Tibial artery (tissue), 4 donors: ENCODE data around the gene MRGPRD.

Experiments
- DNase-seq, 2 donors: peaks; one replicate each; pipeline ENCODE4 v3.0.0-alpha.2; 2019
- H3K27ac ChIP-seq, 2 donors: fragments of 200-600 bp; sonication (generic) in 1 of 2; 1 replicate in 1 of 2; 2 replicates in 1 of 2; pipeline ENCODE4 v1.5.1; 2018 to 2019; ENCODE audit warnings: mild to moderate bottlenecking in 1 of 2
- H3K27me3 ChIP-seq, 2 donors: fragments of 200-600 bp; sonication (generic) in 1 of 2; one replicate each; pipeline versions ENCODE4 v1.5.1 to v1.6.0; 2016 to 2019
- H3K36me3 ChIP-seq, 3 donors: fragments of 200-600 bp; sonication (generic) in 2 of 3; one replicate each; pipeline ENCODE4 v1.5.1; 2016 to 2019; ENCODE audit warnings: mild to moderate bottlenecking in 2 of 3
- H3K4me1 ChIP-seq, 4 donors: fragments of 200-600 bp; sonication (generic) in 2 of 4; 1 replicate in 3 of 4; 2 replicates in 1 of 4; pipeline ENCODE4 v1.5.1; 2016 to 2019
- H3K4me3 ChIP-seq, 2 donors: fragments of 200-600 bp; sonication (generic) in 1 of 2; 1 replicate in 1 of 2; 2 replicates in 1 of 2; pipeline ENCODE4 v1.5.1; 2018 to 2019; ENCODE audit warnings: mild to moderate bottlenecking in 2 of 2
- H3K9me3 ChIP-seq, 3 donors: fragments of 200-600 bp; sonication (generic) in 1 of 3; one replicate each; pipeline ENCODE4 v1.5.1; 2016 to 2019
- CTCF ChIP-seq, 2 experiments: fragments of 200-600 bp in 1 of 2; fragments of 450-650 bp in 1 of 2; IDR thresholded peaks; one replicate each; pipeline ENCODE4 v1.5.1; 2017 to 2019; ENCODE audit warnings: antibody characterized with exemption in 2 of 2, mild to moderate bottlenecking in 1 of 2, moderate library complexity in 1 of 2
- intact Hi-C: fragments of 100-400 bp; cut with DNase I; formaldehyde crosslinking; loops from one replicate; pipeline ENCODE4 v1.15.0; 2023; ENCODE audit warnings: low total_unique reads

MRGPRD gene

GRCh38 chr11:69012092-69013008, 31.6 kb upstream of the MRGPRD start:
- Histone ChIP-seq H3K27ac (peak overlapping the region; percentile 91 to 93), H3K27me3 (no peaks in the 10 kb centered on the region), H3K4me1 (peaks cover 13 to 65% (median 54%) of the 10 kb centered on the region in 4 donors), H3K4me3 (peak overlapping the region; percentile 70 to 81), H3K9me3 (no peaks in the 10 kb centered on the region), H3K36me3 (peaks cover 6 to 18% (median 12%) of the 10 kb centered on the region in 3 donors)
- intact Hi-C loops = loop anchor here (5.0 kb wide), 1 partner anchor 35 kb away; the partner anchor contains the start of gene TPCN2
- TF ChIP-seq CTCF (IDR thresholded peaks at IDR 0.05) = no peak
- DNase-seq = peak in 1 of 2 donors; percentile 55

GRCh38 chr11:69011624-69012091, 30.9 kb upstream of the MRGPRD start:
- intact Hi-C loops = loop anchor here (5.0 kb wide), 1 partner anchor 36 kb away; the partner anchor contains the start of gene TPCN2
- no peak for TF ChIP-seq CTCF (IDR thresholded peaks at IDR 0.05)
- Histone ChIP-seq H3K9me3 (no peaks in the 10 kb centered on the region), H3K36me3 (peaks cover 13 to 24% (median 16%) of the 10 kb centered on the region in 3 donors), H3K27me3 (no peaks in the 10 kb centered on the region), H3K4me1 (peaks cover 13 to 70% (median 59%) of the 10 kb centered on the region in 4 donors), H3K4me3 (peak overlapping the region; percentile 70 to 81), H3K27ac (peak overlapping the region; percentile 91 to 93)
- no peak for DNase-seq

GRCh38 chr11:69010964-69011623, 30.3 kb upstream of the MRGPRD start:
- Histone ChIP-seq H3K36me3 (peaks cover 17 to 29% (median 21%) of the 10 kb centered on the region in 3 donors), H3K27ac (peak overlapping the region; percentile 91 to 93), H3K4me3 (peak overlapping the region; percentile 70 to 81), H3K9me3 (no peaks in the 10 kb centered on the region), H3K4me1 (peaks cover 13 to 74% (median 60%) of the 10 kb centered on the region in 4 donors), H3K27me3 (no peaks in the 10 kb centered on the region)
- intact Hi-C loops = loop anchor here (5.0 kb wide), 1 partner anchor 36 kb away; the partner anchor contains the start of gene TPCN2
- DNase-seq = peak; percentile 78 to 93
- TF ChIP-seq CTCF (IDR thresholded peaks at IDR 0.05) = no peak

- no peak for TF ChIP-seq CTCF (IDR thresholded peaks at IDR 0.05)
- H3K36me3 ChIP-seq = peaks cover 24 to 35% (median 28%) of the 10 kb centered on the region in 3 donors
- intact Hi-C loops = loop anchor here (5.0 kb wide), 1 partner anchor 37 kb away; the partner anchor contains the start of gene TPCN2
- H3K9me3 ChIP-seq = no peaks in the 10 kb centered on the region
- H3K27ac ChIP-seq = peak overlapping the region; percentile 91 to 93
- no peak for DNase-seq
- peaks cover 13 to 80% (median 64%) of the 10 kb centered on the region in 4 donors for H3K4me1 ChIP-seq
- peak overlapping the region; percentile 70 to 81 for H3K4me3 ChIP-seq
- no peaks in the 10 kb centered on the region for H3K27me3 ChIP-seq
Measured at GRCh38 chr11:69010361-69010891, 29.6 kb upstream of the MRGPRD start.
